ENCODE data around the gene STX8.

Gene STX8

GRCh38 chr17:9435165-9435564, 140.5 kb downstream of the STX8 start:
- no peak for DNase-seq

DNA sequence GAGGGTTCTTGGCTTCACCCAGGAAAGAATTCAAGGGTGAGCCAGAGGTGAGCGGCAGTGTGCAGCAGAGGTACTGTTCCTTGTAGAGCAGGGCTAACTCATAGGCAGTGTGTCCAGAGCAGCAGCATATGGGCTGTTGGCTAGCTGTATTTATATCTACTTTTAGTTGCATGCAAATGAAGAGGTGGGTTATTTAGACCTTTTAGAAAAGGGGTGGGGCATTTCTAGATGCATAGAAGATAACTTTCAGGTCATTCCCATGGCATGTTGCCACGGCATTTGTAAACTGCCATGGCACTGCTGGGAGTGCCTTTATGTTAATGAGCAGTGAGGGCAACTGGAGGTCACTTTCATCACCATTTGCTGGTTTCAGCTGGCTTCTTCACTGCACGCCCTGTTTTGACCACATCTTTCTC, 141.0 kb downstream of the STX8 start:
- DNase-seq, result no peak

- DNase-seq, result no peak
Measured at GRCh38 chr17:9432934-9433421, 142.6 kb downstream of the STX8 start.

DNA sequence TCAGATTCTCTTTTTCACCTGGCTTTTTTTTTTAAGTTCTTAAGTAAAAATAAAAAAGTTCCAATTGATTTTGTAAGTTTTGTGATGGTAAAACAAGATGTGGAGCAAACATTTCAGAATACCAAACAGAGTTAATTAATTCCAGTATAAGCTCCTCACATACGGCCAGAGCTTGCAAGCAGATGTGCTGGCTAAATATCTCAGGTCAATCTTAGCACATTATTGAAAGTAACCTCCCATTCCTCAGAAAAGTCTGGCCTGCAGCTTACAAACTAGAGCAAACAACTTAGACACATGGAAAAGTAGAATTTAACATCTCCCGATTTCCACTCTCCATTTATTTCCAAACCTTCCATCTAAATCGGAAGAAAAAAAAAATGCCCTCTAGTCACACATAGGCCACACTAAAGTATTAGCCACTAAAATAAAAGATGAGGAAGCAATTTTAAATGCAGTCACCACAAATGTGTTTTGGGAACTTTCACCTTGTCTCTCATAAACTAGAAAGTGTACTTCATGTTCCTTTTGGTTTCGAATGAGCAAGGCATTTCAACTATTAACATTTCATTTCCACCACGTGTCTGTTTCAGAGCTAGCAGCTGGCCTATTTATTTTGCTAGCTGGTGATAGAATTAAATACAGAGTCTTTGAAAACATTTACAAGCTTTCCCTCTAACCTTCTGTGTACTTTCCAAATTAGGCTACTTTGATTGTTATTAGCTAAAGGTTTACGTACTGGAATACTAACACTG, 143.3 kb downstream of the STX8 start:
- no peak for DNase-seq

GRCh38 chr17:9431620-9432019, 144.0 kb downstream of the STX8 start:
- no peak for DNase-seq

DNA sequence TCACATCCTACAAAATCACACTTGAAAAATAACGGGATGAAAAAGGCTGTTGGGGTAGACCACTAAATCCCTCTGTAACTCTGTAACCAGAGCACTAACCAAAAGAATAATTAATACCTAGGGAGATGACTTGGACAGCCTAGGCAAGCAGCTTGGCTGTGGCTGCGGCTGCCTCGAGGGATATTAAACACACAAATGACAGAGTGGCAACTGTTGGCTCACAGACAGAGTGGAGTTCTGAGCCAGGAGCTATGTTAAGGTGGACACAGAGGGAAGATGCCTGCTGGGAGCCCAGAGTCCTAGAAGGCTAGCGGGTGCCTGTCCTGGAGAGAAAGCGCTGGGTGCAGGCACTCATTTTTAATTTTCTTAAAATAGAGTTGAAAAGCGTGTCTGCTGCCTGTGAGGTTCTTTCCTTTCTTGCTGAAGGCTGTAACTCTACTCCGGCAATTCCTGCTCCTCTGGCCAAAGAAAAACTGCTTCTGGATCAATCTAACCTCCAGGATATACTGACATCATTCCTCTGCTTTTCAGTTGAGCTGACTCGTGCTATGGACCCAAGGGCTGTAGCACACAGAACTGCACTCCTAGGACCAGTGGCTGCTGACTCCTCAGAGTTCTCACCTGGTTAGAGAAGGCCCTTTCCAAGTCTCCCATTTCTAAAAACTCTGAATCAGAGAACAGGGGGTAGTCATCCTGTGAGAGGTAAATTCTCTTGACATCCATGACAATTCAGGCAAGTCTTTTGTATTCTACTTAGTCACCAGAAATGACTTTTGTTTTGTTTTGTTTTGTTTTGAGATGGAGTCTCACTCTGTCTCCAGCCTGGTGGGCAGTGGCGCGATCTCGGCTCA, 147.9 kb downstream of the STX8 start:
- no peak for DNase-seq

- DNase-seq, result no peak
Measured at GRCh38 chr17:9424071-9424640, 151.5 kb downstream of the STX8 start.

DNA sequence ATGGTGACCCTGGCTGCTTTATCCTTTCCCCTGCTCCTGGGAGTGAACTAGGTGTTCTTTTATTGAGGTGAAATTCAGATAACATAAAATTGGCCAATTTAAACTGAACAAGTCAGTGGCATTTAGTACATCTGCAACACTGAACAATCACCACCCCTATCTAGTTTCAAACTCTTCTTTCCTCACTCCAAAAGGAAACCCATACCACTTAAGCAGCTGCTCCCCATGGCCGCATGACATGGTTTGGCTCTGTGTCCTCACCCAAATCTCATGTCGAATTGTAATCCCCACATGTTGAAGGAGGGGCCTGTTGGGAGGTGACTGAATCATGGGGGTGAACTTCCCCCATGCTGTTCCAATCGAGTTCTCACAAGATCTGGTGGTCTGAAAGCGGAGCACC, 154.1 kb downstream of the STX8 start:
- no peak for DNase-seq

- no peak for DNase-seq
Measured at GRCh38 chr17:9419932-9420453, 155.6 kb downstream of the STX8 start.

DNA sequence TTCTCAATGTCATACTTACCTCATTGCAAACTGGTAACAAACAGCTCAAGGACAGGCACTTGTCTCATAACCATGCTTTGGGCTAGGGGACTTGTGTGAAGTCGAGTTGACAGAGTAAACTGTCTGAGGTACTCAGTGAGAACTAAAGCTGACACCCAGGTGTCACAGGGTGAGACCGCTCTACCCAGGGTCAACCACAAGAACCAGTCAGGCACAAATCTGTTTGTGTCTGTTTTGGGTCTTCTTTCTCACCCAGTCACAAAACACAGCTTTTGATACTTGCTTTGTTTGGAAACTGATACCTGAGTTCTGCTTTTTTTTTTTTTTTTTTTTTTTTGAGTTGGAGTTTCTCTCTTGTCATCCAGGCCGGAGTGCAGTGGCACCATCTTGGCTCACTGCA, 161.1 kb downstream of the STX8 start:
- DNase-seq, result no peak

DNA sequence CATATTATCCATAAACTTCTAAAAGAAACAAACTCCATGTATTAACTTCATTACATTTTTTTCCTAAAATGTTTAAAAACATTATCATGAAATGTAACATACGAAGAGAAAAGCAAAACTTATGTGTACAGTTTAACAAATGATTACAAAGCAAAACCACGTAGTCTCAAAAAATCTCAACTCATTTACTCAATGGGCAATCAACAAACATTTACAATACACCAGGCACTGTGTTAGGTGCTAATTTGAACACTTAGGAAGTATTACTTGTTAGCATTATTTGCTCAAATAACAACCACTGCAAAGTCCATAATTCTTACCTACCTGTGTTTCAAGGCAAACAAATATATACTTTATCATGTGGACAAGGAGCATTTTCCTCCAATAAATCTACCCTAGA, 164.9 kb downstream of the STX8 start:
- no peak for DNase-seq

DNA sequence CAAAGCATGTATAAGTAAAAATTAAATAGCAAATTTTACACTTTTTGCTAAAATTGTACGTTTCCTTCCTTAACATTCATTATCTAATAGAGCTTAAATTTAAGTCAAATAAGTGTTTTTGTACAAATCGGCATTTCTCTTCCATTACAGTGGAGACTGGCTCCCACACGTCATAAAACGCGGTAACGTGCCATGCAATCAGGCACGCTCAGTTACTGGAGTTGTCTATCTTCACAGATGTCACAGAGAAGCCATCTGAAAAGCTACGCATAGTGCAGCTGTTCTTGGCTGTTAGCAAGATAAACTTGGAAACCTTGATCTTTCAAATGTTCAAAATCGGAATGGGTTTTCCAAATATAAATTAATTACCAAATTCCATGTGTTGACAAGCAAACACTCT, 165.3 kb downstream of the STX8 start:
- no peak for DNase-seq

GRCh38 chr17:9409878-9410277, 165.7 kb downstream of the STX8 start:
- no peak for DNase-seq

DNA sequence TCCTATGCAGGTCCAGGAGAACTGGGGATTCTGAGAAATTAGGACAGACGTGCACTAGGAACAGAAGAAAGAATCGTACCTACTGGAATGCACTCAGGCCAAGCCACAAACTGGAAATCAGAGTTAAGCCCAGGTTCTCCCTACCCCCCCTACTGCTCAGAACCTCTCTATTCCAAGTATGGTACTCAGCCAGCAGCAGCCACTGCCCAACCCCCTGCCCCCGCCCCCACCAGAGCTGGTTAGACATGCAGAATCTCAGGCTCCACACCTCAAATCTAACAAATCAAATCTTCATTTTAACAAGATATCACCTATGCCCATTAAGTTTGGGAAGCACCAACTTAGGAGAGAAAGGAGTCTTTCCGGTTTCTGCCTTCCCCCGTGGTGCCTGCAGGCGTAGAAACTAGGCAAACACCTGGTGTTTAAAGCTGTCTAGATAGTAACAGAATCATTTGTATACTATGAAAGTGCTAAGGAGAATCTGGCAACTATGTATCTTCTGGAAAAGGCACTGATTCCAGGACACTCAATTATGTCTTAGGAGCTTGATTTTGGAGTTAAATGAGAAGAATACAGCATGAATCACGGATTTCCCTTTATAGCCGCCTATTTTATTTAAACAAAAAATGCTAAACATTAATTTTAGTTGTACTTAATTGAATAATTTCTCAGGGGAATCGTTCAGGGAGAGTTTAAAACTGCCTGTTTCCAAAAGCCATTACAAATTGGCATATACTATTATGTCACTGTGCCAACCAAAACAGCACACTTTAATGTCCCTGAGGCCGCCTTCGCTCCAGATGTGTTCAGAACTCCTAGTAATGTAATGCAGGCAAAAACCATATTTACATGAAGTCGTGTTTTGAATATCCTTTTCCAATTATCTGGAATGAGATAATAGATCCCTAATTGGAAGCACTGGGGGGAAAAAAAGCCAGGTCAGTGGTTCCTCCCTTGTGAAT, 166.5 kb downstream of the STX8 start:
- no peak for DNase-seq

GRCh38 chr17:9408381-9408780, 167.2 kb downstream of the STX8 start:
- no peak for DNase-seq

- no peak for DNase-seq
Measured at GRCh38 chr17:9406046-9406606, 169.5 kb downstream of the STX8 start.

GRCh38 chr17:9403257-9403656, 172.4 kb downstream of the STX8 start:
- no peak for DNase-seq

- DNase-seq, result peak; percentile 18 to 40
Measured at GRCh38 chr17:9402590-9403199, 172.9 kb downstream of the STX8 start.

- DNase-seq, result no peak
Measured at GRCh38 chr17:9401434-9401833, 174.2 kb downstream of the STX8 start.

DNA sequence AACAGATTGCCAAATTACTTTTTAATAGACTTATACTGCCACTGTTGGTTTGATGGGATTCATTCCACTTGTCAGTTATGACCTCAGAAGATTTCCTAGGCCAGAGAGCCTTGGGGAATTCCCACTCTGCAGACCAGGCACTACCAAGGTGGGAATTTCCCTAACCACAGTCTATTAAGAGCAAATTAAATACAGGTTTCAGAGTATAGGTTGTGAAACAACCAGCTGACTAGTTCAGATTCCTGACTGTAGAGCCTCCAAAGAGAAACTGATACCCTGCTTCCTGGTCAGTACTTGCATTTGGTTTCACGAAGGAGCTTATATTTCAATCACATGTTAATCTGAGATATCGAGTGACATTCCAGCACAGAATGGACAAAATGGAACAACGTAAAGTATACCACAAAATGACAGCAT, 186.5 kb downstream of the STX8 start:
- no peak for DNase-seq

- no peak for DNase-seq
Measured at GRCh38 chr17:9386401-9386800, 189.2 kb downstream of the STX8 start.
